Right atrium auricular region (tissue), 2 donors: ENCODE data around the gene OSGEP. TPM values are rescaled to one million over a fixed set of nuclear protein-coding genes. Genes with fewer than 3 reads are reported as not detected.

Source experiments
- DNase-seq: peaks from one replicate; pipeline ENCODE4 v3.0.0-alpha.2; 2019; ENCODE audit warnings: low spot score
- H3K27ac ChIP-seq, 2 donors: fragments of 200-600 bp; sonication (generic); 1 replicate in 1 of 2; 2 replicates in 1 of 2; pipeline ENCODE4 v1.5.1; 2016 to 2019
- H3K27me3 ChIP-seq, 2 donors: fragments of 200-600 bp; sonication (generic); one replicate each; pipeline versions ENCODE4 v1.5.1 to v1.6.0; 2017 to 2019
- H3K36me3 ChIP-seq: fragments of 200-600 bp; sonication (generic); one replicate; pipeline ENCODE4 v1.5.1; 2016
- H3K4me1 ChIP-seq, 2 donors: fragments of 200-600 bp; sonication (generic); one replicate each; pipeline versions ENCODE4 v1.5.1 to v1.6.0; 2017 to 2019
- H3K4me3 ChIP-seq, 2 donors: fragments of 200-600 bp; sonication (generic); 1 replicate in 1 of 2; 2 replicates in 1 of 2; pipeline ENCODE4 v1.5.1; 2017 to 2019; ENCODE audit warnings: mild to moderate bottlenecking in 1 of 2, moderate library complexity in 1 of 2
- H3K9me3 ChIP-seq, 2 donors: fragments of 200-600 bp; sonication (generic); one replicate each; pipeline ENCODE4 v1.5.1; 2019
- total RNA-seq, 2 donors: library from RNA; depleted of rRNA; stranded (reverse); fragments of >200 nt; gene quantifications; one replicate each; pipeline ENCODE4 v1.1.0, GENCODE V29; 2016
- TF ChIP-seq, protein P1 (sequence below), 2 donors: fragments of 200-600 bp; sonication (generic); IDR thresholded peaks; one replicate each; pipeline ENCODE4 v1.5.1; 2019; ENCODE audit warnings: antibody characterized with exemption in 2 of 2

OSGEP gene
- total RNA-seq, 2 donors from 2014 or later: 23.8 to 30.1 TPM

DNA sequence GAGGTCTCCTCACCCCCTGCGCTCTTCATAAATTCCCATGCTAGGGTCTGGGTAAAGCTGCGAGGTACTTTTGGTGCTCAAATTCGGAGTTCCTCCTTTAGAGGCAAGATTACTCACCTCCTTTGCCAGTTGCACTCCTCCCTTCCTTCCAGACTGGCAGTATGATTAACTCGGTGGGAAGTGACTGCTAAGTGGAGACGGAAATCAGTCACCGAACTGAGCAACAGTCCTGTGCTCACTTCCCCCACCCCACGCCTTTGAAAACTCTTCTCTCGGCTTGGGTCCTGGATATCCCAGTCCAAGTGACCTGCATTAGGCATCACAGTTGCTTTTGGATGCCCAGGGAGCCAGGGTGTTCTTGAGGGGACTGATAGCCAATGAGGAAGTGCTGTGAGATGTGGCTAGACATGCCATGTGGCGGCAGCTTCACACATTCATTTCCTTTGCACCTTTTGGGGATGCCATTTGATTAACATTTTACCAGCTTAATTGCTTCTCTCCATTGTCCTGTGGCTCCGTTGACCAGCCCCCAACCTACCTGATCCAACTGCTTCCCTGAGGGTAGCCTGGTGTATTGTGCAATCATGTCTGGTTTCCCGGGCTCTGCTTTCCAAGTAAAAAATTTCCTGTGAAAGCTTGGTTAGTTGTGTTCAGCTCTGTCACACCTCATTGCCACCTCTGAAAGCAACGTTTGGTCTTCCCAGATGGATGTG is 15.4 kb upstream of the OSGEP start:
- no peaks in the 10 kb centered on the region for H3K9me3 ChIP-seq
- DNase-seq: peak; percentile 79
- H3K4me3 ChIP-seq: peak overlapping the region; percentile 66 to 82
- no peaks in the 10 kb centered on the region for H3K27me3 ChIP-seq
- H3K36me3 ChIP-seq: peaks cover 15% of the 10 kb centered on the region
- peaks cover 0 to 21% of the 10 kb centered on the region in 2 donors for H3K4me1 ChIP-seq
- peak overlapping the region; percentile 91 to 92 for H3K27ac ChIP-seq
- TF ChIP-seq, protein P1, sequence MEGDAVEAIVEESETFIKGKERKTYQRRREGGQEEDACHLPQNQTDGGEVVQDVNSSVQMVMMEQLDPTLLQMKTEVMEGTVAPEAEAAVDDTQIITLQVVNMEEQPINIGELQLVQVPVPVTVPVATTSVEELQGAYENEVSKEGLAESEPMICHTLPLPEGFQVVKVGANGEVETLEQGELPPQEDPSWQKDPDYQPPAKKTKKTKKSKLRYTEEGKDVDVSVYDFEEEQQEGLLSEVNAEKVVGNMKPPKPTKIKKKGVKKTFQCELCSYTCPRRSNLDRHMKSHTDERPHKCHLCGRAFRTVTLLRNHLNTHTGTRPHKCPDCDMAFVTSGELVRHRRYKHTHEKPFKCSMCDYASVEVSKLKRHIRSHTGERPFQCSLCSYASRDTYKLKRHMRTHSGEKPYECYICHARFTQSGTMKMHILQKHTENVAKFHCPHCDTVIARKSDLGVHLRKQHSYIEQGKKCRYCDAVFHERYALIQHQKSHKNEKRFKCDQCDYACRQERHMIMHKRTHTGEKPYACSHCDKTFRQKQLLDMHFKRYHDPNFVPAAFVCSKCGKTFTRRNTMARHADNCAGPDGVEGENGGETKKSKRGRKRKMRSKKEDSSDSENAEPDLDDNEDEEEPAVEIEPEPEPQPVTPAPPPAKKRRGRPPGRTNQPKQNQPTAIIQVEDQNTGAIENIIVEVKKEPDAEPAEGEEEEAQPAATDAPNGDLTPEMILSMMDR (IDR thresholded peaks at IDR 0.05): no peak

DNA sequence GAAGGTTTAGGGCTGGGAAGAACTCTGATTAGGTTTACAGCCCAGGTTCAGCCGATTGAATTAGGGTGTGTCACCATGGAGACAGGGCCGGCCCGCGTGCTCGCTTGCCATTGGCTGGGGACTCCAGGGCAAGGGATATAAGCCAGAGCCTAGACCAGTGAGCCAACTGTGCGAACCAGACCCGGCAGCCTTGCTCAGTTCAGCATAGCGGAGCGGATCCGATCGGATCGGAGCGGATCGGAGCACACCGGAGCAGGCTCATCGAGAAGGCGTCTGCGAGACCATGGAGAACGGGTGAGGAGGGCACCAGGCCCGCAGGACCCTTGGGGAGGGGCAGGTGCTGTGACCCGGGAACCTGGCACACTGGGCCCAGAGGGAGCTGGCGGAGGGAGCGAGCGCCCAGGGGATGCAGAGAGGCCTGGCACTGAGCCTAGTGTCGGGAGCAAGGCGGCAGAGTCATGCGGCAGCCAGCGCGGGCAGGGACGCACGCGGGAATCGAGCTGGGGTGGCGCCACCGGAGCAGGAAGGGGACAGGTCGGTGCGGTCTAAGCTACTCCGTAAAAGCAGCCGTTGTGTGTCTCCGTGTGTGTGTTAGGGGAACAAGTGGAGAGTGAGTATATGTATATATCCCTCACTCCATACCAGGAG is 14.8 kb upstream of the OSGEP start, which contains the start of gene PNP:
TSS of gene PNP (plus strand) at position 165 of the 648 bp plus-strand sequence. CDS start at position 284, 119 bp downstream.
- peaks cover 0 to 21% of the 10 kb centered on the region in 2 donors for H3K4me1 ChIP-seq
- peaks cover 8% of the 10 kb centered on the region for H3K36me3 ChIP-seq
- peak within 1 kb of the TSS; percentile 66 to 82 for H3K4me3 ChIP-seq
- H3K27ac ChIP-seq: peak within 1 kb of the TSS; percentile 91 to 92
- H3K27me3 ChIP-seq: no peaks in the 10 kb centered on the region
- no peaks in the 10 kb centered on the region for H3K9me3 ChIP-seq
- TF ChIP-seq, protein P1 (IDR thresholded peaks at IDR 0.05): peak in 1 of 2 donors; percentile 23
- peak; percentile 96 for DNase-seq

DNA sequence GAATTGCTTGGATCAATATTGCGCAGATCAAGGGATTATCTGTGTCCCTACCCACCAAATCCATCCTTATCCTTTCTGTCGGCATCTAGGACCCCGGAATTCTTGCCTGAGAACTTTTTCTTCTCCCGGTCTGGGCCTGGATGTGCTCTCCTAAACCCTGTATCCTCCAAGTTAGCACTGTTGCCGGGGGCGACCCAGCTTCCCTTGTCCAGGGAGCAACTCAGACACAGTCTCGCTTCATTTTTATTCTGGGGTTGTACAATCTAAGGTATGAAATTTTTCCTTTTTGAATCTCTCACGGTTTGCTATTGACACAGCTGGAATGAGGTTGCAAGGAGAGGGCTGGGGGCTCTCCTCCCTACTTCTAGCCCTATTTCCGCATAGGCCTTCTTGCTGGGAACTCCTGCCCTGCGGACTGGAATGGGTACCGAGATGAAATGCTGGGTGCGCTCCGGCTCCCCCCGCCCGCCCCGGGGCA is 14.2 kb upstream of the OSGEP start:
- no peak for DNase-seq
- peak overlapping the region; percentile 66 to 82 for H3K4me3 ChIP-seq
- TF ChIP-seq, protein P1 (IDR thresholded peaks at IDR 0.05): no peak
- peaks cover 0 to 21% of the 10 kb centered on the region in 2 donors for H3K4me1 ChIP-seq
- no peaks in the 10 kb centered on the region for H3K27me3 ChIP-seq
- peaks cover 5% of the 10 kb centered on the region for H3K36me3 ChIP-seq
- peak overlapping the region; percentile 91 to 92 for H3K27ac ChIP-seq
- H3K9me3 ChIP-seq: no peaks in the 10 kb centered on the region

DNA sequence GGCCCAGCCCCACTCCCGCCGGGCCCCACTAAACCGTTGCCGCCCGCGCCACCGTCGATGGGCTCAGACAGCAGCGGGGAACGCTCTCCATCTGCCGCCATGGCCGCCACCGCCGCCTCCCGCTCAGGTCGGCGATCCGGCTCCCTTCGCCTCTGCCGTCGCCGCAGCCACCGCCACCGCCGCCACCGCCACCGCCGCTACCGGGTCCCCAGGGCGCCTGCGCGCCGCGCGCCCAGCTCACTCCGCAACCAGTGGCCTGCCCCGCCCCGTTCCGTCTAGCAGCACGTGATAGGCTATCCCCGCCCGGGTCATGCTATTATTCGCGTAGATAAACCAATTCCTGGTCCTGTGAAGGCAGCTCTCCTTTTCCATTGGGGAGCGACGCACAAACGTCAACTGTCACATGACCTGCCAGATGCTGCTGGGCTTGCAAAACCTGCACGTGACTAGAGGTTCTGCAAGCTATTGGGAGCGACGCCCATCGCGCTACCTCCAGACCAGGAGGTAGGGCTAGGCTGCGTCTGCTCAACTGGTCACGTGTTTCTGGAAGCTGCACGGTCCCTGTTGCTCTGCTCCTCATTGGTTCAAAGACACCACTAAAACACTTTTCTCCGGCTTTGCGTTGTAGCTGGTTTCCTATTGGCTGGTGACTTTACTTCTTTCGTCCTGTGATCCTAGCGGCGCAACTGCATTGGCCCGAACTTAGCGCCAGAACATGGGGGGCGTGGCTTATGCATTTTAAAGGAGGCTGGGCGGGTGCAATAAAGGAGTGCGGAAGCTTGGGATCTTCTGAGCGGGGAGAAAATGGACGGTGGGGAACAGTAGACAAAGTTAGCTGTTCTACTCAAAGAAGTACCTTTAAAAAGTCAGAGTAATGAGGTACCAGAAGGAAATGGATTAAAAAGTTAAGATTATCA is 6.9 kb upstream of the OSGEP start, which contains the start of gene PIP4P1:
TSS of gene PIP4P1 (minus strand) at position 210 of the 917 bp plus-strand sequence. CDS start at position 101, 109 bp downstream.
- DNase-seq: peak; percentile 100
- H3K27me3 ChIP-seq: no peaks in the 10 kb centered on the region
- no peaks in the 10 kb centered on the region for H3K9me3 ChIP-seq
- TF ChIP-seq, protein P1 (IDR thresholded peaks at IDR 0.05): no peak
- peaks cover 0 to 37% of the 10 kb centered on the region in 2 donors for H3K4me1 ChIP-seq
- peak within 1 kb of the TSS; percentile 91 to 97 for H3K27ac ChIP-seq
- H3K36me3 ChIP-seq: peaks cover 37% of the 10 kb centered on the region
- peak within 1 kb of the TSS; percentile 87 to 93 for H3K4me3 ChIP-seq
